DMS153 treated with DMSO at 0.1 percent for 48 hours (cell line): ENCODE results near the gene CHI3L2.

Experiments
- DNase-seq: peaks from one replicate; lab custom pipeline; 2025; ENCODE audit not compliant: unreplicated experiment; lab: John Stamatoyannopoulos, UW

Gene CHI3L2, protein sequence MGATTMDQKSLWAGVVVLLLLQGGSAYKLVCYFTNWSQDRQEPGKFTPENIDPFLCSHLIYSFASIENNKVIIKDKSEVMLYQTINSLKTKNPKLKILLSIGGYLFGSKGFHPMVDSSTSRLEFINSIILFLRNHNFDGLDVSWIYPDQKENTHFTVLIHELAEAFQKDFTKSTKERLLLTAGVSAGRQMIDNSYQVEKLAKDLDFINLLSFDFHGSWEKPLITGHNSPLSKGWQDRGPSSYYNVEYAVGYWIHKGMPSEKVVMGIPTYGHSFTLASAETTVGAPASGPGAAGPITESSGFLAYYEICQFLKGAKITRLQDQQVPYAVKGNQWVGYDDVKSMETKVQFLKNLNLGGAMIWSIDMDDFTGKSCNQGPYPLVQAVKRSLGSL

DNA sequence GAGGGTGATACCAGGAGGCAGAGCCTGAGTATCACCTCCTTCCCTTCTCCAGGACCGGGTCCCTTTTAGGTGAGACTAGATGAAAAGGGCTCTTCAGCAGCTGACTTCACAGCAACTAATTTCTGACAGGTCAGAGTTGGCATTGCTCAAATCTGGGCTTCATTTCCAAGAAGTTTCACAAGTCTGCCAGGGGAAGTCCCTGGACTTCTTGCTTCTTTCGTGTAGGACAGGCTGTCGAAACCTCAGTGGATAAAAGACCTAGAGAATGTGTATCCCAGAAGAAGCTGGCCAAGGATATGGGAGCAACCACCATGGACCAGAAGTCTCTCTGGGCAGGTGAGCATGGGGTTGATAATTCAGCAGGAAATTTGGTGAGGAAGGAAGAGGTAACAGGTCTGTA lies at the start of gene CHI3L2:
Gene CHI3L2 (plus strand): TSS at position 280 of the 400 bp plus-strand sequence. CDS start 17 bp downstream, at position 297.
- no peak for DNase-seq

DNA sequence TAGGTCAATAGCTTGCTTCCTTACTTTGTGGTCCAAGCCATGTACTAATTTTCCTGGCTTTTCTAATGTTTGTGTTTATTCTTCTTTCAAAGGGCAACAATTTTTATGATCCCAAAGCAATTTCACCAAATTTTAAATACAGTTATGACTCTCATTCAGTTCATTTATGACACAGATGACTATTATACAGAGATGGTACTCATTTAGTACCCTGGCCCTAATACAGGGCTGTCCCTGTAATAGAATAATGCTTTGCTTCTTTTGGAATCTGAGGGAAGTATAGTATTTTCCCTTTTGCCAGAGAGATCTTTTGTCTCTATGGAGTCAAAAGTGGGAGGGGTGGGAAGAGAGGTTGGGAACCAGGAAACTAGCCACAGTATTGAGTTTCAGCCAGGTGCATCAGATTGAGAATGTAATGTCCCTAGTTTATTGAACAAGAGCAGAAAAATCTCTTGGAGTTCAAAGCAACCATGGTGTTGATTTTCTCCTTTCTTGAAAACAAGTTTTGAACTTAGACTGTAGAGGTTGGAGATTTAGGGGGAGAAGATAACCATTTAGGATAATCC lies 47.5 kb upstream of the CHI3L2 start:
- peak; percentile 8 for DNase-seq

DNA sequence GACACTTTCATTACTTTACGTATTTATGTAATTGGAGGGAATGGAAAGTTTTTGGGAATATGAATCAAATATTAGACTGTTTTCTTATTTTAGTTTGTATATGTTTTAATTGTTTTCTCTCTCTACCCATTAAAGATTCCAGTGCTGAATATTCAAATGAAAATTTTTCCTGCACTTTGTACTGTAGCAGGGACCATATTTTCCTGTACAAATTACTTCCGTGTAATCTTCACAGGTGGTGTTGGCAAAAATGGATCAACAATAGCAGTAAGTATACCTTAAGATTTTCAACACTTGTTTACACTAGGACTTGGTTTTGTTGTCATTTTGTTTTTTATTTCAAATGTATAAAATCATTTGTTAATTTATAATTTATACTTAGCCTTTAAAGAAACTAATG lies 45.5 kb upstream of the CHI3L2 start:
- no peak for DNase-seq

DNA sequence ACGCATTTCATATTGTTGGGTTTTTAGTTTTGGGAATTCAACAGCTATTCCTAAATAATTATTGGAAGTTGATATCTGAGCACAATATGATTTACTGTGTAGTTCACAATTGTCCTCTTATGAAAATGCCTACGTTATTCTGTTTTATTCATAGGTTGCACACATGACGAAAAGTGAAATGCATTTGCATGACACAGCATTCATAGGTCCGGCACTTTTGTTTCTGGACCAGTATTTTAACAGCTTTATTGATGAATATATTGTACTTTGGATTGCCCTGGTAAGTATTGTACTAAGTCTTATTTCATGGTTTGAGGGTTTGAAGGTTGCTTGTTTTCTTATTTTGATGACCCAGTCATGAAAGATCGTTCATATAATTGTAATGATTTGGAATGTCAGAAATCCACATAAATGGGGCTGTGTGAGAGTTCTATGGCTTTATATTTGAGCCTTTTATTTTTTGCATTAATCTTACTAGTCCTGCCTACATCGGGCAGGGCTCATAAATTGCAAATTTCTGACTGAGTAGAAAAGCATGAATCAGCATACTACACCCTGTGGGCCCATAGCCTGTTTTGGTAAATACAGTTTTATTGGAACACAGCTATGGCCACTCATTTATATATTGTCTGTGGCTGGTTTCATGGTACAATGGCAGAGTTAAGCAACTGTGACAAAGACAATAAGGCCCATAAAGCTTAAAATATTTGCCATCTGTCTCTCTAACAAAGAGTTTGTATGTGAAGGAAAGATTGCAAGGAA lies 44.0 kb upstream of the CHI3L2 start:
- DNase-seq, result no peak

DNA sequence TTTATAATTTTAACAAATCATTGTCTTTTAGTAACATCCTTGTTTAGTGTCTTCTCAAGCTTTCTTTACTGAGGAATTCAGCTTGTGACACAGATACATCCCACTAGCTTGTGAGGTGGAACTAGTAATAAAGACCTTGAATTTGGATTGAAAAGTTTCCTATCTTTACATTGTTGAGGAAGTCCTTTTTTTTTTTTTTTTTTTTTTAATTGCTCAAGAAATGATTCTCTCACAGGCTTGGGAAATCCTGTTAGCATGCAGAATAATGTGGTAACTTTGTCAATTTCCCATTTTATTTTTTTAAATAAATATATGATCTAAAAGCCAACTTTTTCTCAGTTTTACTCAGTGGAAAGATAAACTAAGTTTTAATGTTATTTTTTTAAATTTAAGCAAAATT lies 42.9 kb upstream of the CHI3L2 start:
- no peak for DNase-seq

DNA sequence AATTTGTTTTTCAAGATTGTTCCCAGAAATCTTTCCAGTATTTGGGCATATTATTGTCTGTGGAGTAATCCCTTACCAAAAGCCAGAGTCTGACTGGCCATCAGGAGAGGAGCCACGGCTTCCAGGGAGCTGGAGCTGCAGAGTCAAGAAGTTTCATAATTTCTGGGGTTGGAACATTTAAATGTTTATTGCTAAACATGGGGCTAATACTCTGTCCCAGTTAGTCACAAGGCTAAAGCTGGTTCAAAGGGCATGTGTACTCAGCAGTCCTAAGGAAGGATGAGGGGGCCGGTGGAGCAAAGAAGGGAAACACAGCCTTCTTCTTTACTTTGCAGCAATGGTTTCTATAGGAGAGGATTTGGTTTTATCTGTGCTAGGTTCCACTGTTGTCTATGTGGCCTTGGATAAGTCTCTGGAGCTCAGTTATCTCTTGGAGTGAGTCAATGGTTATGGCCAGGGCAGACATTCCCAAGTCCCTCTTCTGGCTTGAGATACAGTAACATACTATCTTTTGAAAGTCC lies 36.5 kb upstream of the CHI3L2 start:
- no peak for DNase-seq

DNA sequence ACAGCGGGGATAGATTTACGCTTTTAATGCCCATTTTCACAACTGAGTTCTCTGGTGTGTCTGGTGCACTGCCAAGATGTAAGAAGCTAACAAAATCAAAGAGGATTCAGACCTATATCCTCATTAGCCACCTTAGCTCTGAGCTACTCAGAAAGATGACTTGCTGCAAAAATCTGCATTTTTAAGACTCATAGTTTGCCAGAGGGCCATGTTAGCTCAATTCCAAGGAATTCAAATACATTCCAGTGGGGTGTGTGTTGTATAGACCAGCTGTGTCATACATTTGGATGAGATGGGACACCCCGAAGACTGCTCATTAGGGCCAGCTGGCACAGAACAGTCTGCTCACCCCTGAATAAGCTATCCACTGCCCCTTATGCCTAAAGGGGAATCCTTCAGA lies 36.0 kb upstream of the CHI3L2 start:
- DNase-seq, result no peak

DNA sequence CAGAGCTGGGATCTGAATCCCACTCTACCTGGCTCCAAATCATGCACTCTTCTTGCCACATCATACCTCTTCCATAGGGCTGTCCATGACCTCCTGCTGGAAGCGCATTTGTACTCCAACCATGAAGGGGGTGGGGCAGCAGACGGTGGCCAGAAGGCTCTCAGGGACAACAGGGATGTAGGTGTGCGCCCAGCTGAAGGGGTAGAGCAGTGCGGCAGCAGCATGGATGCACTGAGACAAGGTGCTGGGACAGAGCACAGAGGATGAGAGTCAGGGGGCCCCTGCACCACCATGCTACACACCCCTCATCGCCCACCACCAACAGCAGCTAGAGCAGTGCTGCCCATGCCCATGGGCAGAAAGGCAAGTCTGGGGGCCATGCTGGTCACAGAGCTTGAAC lies 35.4 kb upstream of the CHI3L2 start:
- DNase-seq, result no peak

DNA sequence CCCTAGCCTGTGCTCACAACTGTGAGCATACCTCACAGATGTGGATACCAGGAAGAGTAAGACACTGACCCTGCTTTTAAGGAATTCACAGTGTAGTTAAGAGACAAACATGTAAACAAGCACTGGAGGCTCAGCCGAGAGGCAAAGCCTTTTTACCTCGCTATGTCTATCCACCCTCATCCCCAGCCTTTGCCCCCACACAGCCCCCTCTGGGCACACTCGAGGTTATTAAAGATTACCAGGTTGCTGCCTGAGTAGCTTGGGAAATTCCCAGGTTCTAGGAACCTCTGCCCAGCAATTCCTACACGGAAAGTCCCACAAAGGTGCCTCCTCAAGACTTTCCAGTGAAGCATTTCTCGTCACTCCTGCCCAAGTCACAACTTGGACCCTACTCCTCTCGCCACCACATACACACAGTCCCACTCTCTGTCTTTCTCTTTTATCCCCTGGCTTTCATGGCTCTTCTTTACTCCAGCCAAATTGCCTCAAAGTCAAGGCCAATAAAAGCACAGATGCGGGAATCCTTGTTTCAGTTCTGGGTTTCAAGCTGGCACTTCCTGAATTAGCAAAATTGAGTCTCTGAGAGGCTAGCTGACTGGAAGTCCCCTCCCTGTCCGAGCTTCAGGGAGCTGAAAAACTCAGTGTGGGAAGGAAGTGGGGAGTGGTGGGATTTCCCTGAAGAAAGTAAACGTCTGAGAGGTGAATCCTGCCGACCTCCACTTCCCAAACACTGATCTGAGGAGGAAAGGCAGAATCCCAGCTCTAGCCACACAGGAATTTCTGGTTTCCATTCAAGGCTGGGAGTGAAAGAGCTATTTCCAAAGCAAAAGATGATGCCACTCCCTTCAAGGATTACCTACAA lies 34.6 kb upstream of the CHI3L2 start:
- no peak for DNase-seq

DNA sequence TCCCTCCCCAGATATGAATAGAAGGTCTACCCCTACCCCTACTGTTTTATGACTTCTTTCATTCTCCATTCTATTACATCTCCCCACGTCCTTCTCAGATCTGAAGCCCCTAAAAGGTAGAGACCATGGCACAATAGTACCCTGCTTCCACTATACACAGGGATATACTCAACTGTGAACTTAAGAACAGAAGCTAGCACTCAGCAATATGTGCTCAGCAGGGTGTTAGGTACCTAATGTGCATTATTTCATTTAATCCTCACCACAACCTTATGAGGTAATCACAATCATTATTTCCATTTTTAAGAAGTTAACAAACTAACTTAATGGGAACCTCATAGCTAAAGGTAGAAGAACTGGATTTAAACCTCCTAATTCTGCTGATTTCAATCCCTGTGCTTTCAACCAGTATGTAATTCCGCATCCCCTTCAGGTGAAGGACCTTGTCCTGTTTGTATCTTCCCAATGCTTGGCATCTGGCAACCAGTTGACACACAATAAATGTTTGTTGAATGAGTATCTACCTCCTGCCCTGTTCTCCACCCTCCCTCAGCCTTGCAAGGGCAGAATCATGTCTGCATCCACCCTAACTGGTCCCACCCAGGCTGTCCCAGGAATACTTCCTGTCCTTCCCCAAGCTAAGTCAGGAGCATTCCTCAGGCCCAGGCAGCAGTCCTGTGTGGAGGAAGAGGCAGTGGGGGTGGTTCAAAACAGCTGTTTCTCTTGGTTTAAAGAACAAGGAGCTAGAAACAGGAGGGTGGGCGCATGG lies 33.6 kb upstream of the CHI3L2 start:
- no peak for DNase-seq

DNA sequence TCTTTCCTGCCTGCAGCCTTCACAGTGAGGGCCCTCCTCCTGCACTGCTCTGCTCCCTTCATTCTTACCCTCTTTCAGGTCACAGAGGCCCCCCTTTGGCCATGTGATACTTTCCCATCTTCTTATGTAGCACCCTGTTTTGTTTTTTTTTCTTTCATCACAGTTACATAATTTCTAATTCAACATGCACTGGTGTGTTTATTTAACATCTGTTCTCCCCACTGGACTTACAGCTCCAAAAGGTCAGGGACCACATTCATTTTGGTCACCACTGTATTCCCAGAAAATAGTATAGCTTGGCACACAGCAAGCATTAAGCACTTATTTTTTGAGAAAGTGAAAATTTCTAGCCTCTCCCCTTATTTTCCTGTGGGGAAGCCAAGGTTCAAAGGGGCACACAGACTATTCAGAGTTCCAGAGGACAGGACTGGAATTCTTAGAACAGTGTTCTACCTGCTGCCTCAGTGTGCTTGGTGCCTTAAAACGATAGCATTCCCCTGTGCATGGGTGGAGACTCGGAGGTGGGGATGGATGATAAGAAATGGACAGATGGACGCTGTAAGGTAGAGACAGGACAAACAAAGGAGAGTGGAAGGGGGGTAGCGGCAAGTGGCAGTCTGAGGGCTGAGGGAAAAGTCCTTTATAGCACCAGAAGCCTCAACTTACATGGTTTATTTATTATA lies 32.4 kb upstream of the CHI3L2 start:
- no peak for DNase-seq

DNA sequence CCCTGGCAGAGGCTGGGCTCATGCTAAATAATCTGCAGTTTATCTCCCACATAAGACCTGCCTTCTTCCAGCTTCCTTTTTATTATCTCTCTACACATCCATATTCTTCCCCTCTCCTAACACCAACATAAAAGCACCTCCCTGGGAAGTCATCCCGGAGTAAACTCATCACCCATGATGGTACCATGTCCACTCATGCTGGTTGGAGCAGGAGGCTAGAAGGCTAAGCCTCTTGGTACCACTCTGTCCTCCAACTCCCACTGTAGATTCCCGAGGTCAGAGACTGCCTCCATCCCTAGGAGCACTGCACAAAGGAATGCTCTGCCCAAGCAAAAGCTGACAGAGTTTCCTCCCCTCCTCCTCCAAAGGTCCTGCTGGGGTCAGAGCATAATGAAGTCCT lies 31.3 kb upstream of the CHI3L2 start:
- no peak for DNase-seq

DNA sequence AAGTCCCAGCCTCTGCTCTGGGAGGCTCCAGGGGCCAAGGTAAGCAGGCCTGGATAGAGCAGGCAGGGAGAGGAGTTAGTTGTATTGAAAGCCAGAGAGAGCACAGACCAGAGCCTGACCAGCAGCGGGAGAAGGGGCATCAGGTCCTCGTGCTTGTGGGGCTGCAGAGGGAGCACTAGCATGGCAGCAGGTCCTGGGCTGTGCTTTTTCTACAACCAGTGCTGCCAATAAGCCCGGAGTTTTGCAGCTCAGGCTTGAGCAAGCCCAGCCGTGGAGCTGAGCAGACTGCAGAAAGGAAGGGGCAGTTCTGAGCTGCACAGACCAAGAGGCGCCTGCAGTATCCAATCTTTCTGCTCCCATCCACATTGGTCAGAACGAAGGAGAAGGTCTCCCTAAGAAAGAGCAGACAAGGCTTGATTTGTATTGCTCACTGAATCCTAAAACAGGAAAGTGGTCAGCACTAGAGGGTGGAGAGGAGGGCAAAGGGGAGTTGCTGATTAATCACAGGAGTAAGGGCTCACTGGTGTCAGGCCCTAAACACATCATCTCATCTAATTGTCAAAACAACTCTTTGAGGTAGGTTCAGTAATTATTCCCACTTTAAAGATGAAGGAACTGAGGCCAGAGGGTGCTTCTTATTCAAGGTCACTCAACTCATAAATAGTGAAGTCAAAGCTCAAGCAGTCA lies 29.8 kb upstream of the CHI3L2 start:
- no peak for DNase-seq

DNA sequence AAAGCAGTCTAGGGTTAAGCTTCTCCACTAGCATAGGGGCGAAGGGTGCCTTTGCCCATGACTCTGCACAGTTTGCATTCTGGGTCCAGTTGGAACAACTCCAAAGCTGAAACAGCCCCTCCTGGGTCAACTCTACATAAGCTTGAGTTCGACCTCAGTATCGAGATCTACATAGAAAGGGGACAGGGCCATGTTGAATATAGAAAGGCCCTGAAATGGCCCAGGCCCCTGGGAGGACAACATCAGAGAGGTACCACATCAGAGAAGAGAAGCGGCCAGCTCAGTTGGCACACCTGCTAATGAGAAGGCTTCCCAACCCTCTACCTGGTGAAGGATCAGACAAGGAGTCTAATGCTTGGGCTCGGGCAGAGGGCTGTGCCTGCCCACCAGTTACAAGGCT lies 28.7 kb upstream of the CHI3L2 start:
- no peak for DNase-seq

DNA sequence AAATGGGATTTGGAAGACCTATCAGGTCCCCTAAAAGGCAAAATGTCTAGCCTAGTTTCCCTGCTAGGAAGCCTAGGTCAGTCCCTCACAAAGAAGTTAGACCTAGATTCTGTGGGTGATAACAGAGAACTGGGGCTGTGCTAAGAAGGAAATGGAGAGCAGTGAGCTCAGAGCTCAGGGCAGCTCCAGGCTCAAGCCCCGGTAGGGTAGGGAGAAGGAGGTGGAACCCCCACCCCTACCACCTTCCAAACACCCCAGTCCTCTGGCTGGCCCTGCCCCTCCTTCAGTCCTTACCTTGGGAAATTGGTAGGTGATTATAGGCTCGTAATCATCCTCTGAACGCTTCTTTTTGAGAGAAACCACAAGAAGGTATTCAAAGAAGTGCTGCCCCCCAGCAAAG lies 28.2 kb upstream of the CHI3L2 start:
- DNase-seq, result no peak

DNA sequence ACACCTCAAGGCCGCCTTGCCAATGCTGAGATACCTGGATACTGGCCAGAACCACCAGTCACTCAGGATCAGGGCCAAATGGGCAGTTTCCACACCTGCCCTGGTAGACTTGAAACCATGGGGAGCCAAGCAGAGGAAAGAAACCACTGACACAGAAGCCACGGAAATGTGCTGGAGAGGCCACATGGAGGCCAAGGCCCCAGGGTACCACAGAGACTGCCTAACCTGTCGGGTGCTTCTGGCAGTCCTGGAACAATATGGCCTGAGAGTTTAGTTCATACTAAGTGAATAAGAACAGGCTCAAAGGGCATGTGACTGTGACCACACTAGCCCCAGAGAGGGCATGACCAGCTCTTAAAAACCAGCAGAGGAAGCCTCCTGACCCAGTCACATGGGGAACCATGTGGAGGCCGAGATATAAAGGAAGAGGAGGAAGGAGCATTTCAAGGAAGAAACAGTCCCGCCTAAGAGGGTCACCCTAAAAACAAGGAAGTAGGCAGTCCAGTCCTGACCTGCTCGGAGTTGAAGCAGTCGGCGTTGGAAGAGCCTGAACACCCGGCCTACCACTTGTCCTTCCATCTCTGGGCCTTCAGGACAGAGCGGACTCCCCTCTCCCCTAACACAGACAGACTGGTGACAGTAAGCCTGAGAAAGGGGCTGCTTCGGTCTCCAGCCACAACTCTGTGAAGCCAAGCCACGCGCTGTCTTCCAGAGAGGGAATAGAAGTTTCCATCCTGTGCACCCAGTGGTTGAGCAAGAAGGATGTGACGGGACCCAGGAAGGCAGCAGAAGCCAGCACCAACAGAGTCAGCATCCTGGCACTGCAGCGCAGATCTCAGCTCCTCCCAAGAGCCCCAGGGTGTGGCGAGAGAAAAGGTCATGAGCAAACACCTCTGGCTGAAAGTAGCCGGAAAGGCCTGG lies 27.4 kb upstream of the CHI3L2 start, which contains the start of gene DENND2D:
Gene DENND2D (minus strand): TSS at position 766 of the 921 bp plus-strand sequence. CDS start 187 bp downstream, at position 579.
- DNase-seq, result no peak

DNA sequence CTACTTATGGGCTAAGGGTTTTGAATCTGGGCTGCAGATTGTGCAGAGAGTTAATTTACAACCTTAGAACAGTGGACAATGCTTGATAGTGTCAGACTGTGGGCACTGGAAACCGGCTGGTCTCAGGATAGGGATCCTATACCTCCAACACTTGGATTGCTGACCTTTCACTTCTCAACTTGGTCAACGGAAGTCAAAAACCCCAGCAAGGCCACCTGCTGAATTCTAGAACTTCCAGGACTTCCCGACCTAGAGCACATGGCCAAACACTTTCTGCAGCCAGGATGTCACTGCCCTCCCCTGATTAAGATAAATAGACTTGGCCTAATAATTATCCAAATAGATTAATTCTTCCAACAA lies 26.7 kb upstream of the CHI3L2 start:
- DNase-seq, result no peak
